Fibroblast of lung (primary cell): ENCODE measurements around the gene ALDH3A1. TPM values are rescaled to one million over a fixed set of nuclear protein-coding genes. Genes with fewer than 3 reads are reported as not detected.

Experiments used
- DNase-seq, 2 donors: peaks; one replicate each; pipeline versions ENCODE4 v3.0.0 to v3.0.0-alpha.2; 2010; ENCODE audit warnings: low read depth in 2 of 2
- H2AFZ ChIP-seq: 2 replicates; pipeline ENCODE4 v1.5.1; 2012; ENCODE audit warnings: low read length, control low read depth, inconsistent platforms
- H3K27ac ChIP-seq: 2 replicates; pipeline ENCODE4 v1.5.1; 2011; ENCODE audit warnings: low read length, control low read depth; ENCODE audit not compliant: insufficient read depth
- H3K27me3 ChIP-seq: 2 replicates; pipeline ENCODE4 v1.5.1; 2011; ENCODE audit warnings: mild to moderate bottlenecking, low read length; ENCODE audit not compliant: control insufficient read depth, insufficient read depth
- H3K36me3 ChIP-seq: 2 replicates; pipeline ENCODE4 v1.5.1; 2011; ENCODE audit warnings: low read length; ENCODE audit not compliant: control insufficient read depth, insufficient read depth
- H3K4me1 ChIP-seq: 2 replicates; pipeline ENCODE4 v1.5.1; 2011; ENCODE audit warnings: low read length; ENCODE audit not compliant: control insufficient read depth, insufficient read depth; ENCODE audit errors: extremely low read depth
- H3K4me2 ChIP-seq: 2 replicates; pipeline ENCODE4 v1.5.1; 2011; ENCODE audit warnings: low read length, control low read depth; ENCODE audit not compliant: insufficient read depth; ENCODE audit errors: extremely low read depth
- H3K4me3 ChIP-seq, 4 experiments: fragments of 200-600 bp in 1 of 4; sonication (generic) in 1 of 4; replicated peaks in 1 of 4; 2 replicates each; pipeline ENCODE4 v1.5.1; 2011 to 2016; ENCODE audit warnings: low read length in 4 of 4, low read depth in 3 of 4, mild to moderate bottlenecking in 3 of 4, control low read depth in 2 of 4, inconsistent platforms in 1 of 4, mixed read lengths in 1 of 4; ENCODE audit not compliant: insufficient read depth in 1 of 4; ENCODE audit errors: control extremely low read depth in 1 of 4
- H3K79me2 ChIP-seq: 2 replicates; pipeline ENCODE4 v1.5.1; 2012; ENCODE audit warnings: mild to moderate bottlenecking, low read length, inconsistent platforms; ENCODE audit not compliant: control insufficient read depth, insufficient read depth
- H3K9ac ChIP-seq: 2 replicates; pipeline ENCODE4 v1.5.1; 2011; ENCODE audit warnings: mild to moderate bottlenecking, low read length, control low read depth; ENCODE audit not compliant: insufficient read depth
- H3K9me3 ChIP-seq: 2 replicates; pipeline ENCODE4 v1.5.1; 2012; ENCODE audit warnings: low read depth, low read length; ENCODE audit not compliant: control insufficient read depth, insufficient read depth
- H4K20me1 ChIP-seq: 2 replicates; pipeline ENCODE4 v1.5.1; 2011; ENCODE audit warnings: low read length; ENCODE audit not compliant: control insufficient read depth, insufficient read depth; ENCODE audit errors: extremely low read depth
- CTCF ChIP-seq, 2 donors: IDR thresholded peaks in 1 of 2; conservative IDR thresholded peaks in 1 of 2; 1 replicate in 1 of 2; 2 replicates in 1 of 2; pipeline ENCODE4 v1.5.1; 2011 to 2012; ENCODE audit warnings: low read length in 2 of 2, control low read depth in 1 of 2, inconsistent platforms in 1 of 2, low read depth in 1 of 2, mild to moderate bottlenecking in 1 of 2
- EZH2 ChIP-seq: IDR thresholded peaks from 2 replicates; pipeline ENCODE4 v1.5.1; 2012; ENCODE audit warnings: low read length, control low read depth, mild to moderate bottlenecking; ENCODE audit errors: missing control alignments
- polyA plus RNA-seq, 2 donors: library from polyadenylated mRNA; depleted of rRNA in 1 of 2; stranded (reverse) in 1 of 2; unstranded in 1 of 2; fragments of >200 nt; gene quantifications; 2 replicates each; pipeline ENCODE4 v1.2.1, GENCODE V29; 2011 to 2012; ENCODE audit warnings: missing spikeins in 1 of 2
- total RNA-seq: library from RNA; depleted of rRNA; stranded (reverse); fragments of >200 nt; gene quantifications from 2 replicates; pipeline ENCODE4 v1.2.1, GENCODE V29; 2014

Gene ALDH3A1
- total and polyA plus RNA-seq, 2 donors (not counting 1 experiment from before 2014, with no cell fraction given) = 0.17 to 1.0 TPM

DNA sequence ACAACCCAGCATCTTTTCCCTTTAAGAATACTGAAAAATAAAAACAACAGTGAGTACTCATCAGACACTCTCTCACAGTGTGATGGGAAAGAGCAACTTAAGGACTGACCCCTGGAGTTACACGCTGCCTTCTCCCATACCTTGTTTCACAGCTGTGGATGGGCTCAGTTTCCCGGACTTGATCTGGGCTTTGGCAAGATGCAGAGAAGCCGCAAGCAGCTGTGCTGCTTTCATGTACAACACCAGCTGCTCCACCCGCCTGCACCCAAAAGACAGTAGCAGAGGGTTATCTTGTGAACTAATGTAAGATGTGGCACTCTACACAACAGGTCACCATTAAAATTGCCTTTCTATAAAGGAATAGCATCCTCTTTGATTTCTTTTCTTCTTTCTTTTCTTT is 32.7 kb upstream of the ALDH3A1 start:
- Histone ChIP-seq H3K27me3 (no peaks in the 10 kb centered on the region), H4K20me1 (no peaks in the 10 kb centered on the region), H3K4me1 (no peaks in the 10 kb centered on the region), H3K27ac (no peak overlapping the region), H2AFZ (no peak overlapping the region), H3K4me2 (no peak overlapping the region), H3K4me3 (no peak overlapping the region), H3K36me3 (no peaks in the 10 kb centered on the region), H3K9me3 (no peaks in the 10 kb centered on the region), H3K9ac (no peak overlapping the region), H3K79me2 (no peaks in the 10 kb centered on the region)
- DNase-seq = no peak
- TF ChIP-seq EZH2 (no peak), CTCF (conservative IDR thresholded peaks at IDR 0.05 in 1 of 2, IDR thresholded peaks at IDR 0.05 in 1 of 2; ENCODE audit: low read depth in 1 of 2, low read length in 2 of 2) (no peak)

DNA sequence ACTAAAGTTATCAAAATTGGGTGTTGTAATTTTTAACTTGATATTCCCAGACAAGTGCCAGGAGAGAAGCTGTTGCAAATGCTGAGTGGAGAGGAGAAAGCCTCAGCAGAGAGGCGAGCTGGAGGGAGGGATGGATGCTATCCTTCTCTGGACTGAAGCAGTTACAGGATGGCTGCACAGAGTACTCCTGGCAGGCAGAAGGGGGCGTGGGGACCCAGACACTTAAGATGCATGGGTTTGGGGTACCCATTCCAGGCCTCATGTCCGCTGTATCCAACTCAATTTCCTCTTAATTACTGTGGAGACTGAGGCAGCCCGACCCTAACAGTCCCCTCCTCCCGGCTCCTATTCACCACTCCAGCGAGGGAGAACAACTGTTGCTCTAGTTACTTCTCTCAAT is 25.4 kb upstream of the ALDH3A1 start:
- H3K4me2 ChIP-seq = no peak overlapping the region
- H3K9me3 ChIP-seq = no peaks in the 10 kb centered on the region
- no peaks in the 10 kb centered on the region for H4K20me1 ChIP-seq
- H3K27ac ChIP-seq = no peak overlapping the region
- H3K9ac ChIP-seq = no peak overlapping the region
- no peaks in the 10 kb centered on the region for H3K79me2 ChIP-seq
- no peak for DNase-seq
- peaks cover 4% of the 10 kb centered on the region for H3K4me1 ChIP-seq
- TF ChIP-seq CTCF (conservative IDR thresholded peaks at IDR 0.05 in 1 of 2, IDR thresholded peaks at IDR 0.05 in 1 of 2; ENCODE audit: low read depth in 1 of 2, low read length in 2 of 2) (no peak), EZH2 (no peak)
- H2AFZ ChIP-seq = no peak overlapping the region
- H3K4me3 ChIP-seq = no peak overlapping the region
- no peaks in the 10 kb centered on the region for H3K36me3 ChIP-seq
- H3K27me3 ChIP-seq = no peaks in the 10 kb centered on the region

- Histone ChIP-seq H2AFZ (no peak overlapping the region), H4K20me1 (no peaks in the 10 kb centered on the region), H3K36me3 (no peaks in the 10 kb centered on the region), H3K4me2 (no peak overlapping the region), H3K27ac (no peak overlapping the region), H3K27me3 (no peaks in the 10 kb centered on the region), H3K4me3 (no peak overlapping the region), H3K9me3 (no peaks in the 10 kb centered on the region), H3K4me1 (peaks cover 4% of the 10 kb centered on the region), H3K79me2 (no peaks in the 10 kb centered on the region), H3K9ac (no peak overlapping the region)
- DNase-seq = no peak
- TF ChIP-seq EZH2 (no peak), CTCF (conservative IDR thresholded peaks at IDR 0.05 in 1 of 2, IDR thresholded peaks at IDR 0.05 in 1 of 2; ENCODE audit: low read depth in 1 of 2, low read length in 2 of 2) (no peak)
Measured at GRCh38 chr17:19771971-19772630, 24.0 kb upstream of the ALDH3A1 start.
